GM21515 (cell line): ENCODE measurements around the gene KRTAP5-5.
"Not testable (repeated sequence)": the region's sequence is repeated elsewhere in the genome, so short reads cannot be mapped to it uniquely, and the experiment has no call there.

Source experiments
- ATAC-seq: cut with Tn5 transposase; IDR thresholded peaks from one replicate; pipeline ENCODE4 v1.9.1; 2021; ENCODE audit not compliant: unreplicated experiment

KRTAP5-5 gene

DNA sequence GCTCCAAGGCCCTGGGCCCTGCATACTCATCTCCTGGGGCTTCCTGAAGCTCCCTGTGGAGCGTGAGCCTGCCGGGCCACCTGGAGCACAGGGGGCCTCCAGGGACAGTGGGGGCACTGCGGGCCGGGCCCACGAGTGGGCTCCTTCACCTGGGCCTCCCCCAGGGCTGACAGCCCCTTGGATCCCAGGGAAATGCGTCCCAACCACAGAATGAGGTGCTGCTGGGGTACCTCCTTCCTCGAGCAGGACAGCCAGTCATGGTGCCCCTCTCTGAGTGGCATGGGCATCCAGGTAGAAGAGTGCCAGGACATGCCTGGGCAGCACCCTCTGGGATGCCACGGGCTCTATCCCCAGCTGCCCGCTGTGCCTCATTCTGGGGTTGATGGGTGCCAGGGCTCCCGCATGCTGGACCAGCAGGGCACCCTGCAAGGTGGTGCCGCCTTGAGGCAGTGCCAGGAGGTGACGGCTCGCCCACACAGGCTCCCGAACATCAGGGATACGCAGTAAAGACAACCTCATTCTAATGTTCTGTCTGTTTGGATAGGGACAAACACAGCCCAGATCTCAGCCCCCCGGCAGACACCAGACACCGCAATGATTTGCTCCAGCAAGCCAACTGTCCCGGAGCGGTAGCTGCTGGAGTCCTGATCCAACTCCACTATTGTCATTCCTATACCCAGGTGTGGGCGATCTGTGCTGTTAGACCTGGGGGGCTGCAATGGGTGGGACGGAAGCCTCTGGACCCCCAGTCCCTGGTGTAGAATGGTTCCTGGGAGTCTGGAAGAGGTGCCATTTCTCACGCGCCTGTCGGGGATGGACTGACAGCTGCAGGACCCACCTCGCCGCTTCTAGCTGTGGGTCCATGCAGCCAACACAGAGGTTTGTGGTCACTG lies 25.8 kb downstream of the KRTAP5-5 start:
- ATAC-seq = no peak

- no peak for ATAC-seq
Observed at GRCh38 chr11:1656061-1656441, 26.5 kb downstream of the KRTAP5-5 start.

DNA sequence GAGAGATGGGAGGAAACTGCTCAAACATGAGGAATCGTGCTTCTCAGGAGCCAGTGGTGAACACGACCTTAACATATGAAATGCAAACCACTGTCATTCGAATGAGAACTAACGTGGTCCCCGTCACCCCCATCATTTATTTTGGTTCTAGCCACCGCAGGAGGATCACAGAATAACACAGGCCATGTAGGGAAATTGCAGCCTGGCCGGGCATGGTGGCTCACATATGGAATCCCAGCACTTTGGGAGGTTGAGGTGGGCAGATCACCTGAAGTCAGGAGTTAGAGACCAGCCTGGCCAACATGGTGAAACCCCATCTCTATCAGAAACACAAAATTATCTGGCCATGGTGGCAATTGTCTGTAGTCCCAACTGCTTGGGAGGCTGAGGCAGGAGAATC lies 27.1 kb downstream of the KRTAP5-5 start:
- ATAC-seq = no peak

- no peak for ATAC-seq
Observed at GRCh38 chr11:1659506-1659905, 29.9 kb downstream of the KRTAP5-5 start.

DNA sequence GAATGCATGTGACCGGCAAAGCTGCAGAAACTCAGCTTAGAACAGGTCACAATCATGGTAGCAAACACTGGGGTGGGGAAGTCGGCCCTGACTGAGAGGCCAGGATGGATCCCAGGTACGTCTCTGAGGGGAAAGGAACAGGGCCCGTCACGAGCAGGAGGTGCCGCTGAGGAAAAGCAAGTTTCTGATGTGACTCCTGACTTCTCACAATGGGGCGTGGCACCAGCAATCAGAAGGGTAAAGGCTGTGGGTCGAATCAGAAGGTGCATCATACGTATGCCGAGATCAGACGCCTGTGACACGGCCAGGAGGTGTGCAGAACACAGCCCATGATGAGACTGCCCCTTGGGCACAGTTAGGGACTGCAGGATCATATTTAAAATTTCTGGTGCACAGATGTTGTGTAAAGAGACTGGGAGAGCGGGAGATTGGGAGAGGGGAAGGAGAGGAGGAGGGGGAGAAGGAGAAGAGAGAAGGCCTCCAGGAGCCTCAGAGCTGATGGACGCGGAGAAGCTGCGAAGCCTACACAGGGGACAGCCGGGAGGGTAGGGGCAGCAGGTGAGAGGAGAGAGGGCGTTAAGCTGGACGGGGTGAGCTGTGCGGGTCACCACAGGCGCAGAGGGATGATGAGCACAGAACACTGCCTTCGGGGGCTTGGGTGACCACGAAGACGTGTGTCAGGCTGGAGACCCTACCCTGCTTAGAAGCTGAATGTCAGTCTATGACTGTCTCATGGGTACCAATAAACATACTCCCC lies 30.7 kb downstream of the KRTAP5-5 start:
- ATAC-seq = no peak

- not testable (repeated sequence) for ATAC-seq
Observed at GRCh38 chr11:1661454-1662269, 32.1 kb downstream of the KRTAP5-5 start.

- ATAC-seq = not testable (repeated sequence)
Observed at GRCh38 chr11:1662699-1663283, 33.2 kb downstream of the KRTAP5-5 start.

DNA sequence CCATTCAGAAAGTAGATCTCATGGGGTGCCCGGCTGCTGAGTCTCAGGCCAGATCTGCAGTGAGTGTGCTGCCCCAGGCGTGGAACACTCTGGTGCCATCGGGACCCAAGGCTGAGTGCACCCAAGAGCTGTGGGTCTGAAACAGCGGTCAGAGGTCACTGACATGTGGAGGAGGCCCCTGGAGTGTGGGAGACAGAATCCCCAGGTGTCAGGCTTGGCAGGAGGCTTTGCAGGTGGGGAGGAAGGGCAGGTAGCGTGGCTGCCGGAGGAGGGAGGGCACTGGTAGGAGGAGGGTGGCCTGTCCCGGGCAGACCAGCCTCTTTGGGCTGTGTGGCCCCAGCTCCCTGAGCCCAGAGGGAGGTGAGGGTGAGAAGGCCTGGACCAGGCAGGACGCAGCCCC lies 35.7 kb downstream of the KRTAP5-5 start:
- ATAC-seq = no peak

DNA sequence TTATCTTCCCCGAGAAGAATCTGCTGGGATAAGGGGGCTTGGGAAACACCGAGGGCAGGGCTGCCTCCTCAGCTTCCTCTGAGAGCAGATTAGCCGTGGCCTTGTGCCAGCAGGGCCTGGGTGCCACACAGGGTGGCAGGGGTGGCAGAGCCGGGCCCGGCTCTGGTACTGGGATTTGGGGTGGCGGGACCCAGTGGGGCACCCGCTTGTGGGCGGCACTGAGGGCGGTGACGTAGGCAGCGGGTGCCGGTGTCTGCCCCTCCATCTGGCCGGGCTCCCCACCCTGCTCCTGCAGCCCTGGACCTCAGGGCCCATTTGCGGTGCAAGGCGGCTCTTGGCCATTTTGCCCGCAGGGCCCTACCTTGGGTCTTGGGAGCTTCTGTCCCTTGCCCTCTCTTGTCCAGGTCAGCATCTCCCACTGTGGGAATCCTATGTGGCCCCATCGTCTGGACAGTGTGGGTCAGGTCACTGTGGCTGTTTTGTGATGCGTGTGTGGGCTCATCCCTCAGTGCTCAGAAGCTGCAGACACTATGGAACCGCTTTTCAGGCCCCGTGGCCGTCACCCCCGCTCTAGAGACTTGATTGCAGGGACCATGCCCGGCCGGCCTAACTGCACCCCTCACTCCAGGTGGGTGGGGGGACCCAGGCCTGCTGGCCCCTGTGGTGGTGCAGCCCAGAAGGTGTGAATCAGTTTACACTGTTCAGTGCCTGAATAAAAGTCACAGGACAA lies 37.7 kb downstream of the KRTAP5-5 start:
- ATAC-seq = no peak

GRCh38 chr11:1667906-1668305 lies 38.3 kb downstream of the KRTAP5-5 start:
- ATAC-seq = no peak

DNA sequence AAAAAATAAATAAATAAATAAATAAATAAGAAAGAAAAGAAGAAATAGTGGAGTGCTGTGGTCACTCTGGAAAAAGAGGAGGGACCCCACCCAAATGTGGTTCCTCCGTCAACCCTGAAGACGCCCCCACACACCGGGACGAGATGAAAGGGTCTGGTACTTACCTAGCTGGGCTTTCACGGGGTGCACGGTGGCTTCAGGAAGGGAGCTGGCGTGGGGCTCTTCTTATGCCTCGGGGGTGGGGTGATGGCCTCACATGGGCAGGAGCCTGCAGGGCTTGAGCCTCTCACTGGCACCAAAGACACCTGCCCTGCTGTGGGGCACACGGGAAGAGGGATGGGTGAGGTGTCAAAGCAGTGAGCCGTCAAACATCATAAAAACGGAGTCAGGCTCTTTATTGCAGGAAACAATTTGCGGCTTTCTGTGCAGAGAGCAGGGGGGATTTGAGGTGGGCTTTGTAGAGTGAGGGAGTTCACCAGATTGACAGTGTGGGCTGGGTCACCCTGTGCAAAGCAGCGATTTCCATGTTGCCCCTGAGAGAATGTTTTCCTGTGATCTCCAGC lies 39.4 kb downstream of the KRTAP5-5 start:
- no peak for ATAC-seq

DNA sequence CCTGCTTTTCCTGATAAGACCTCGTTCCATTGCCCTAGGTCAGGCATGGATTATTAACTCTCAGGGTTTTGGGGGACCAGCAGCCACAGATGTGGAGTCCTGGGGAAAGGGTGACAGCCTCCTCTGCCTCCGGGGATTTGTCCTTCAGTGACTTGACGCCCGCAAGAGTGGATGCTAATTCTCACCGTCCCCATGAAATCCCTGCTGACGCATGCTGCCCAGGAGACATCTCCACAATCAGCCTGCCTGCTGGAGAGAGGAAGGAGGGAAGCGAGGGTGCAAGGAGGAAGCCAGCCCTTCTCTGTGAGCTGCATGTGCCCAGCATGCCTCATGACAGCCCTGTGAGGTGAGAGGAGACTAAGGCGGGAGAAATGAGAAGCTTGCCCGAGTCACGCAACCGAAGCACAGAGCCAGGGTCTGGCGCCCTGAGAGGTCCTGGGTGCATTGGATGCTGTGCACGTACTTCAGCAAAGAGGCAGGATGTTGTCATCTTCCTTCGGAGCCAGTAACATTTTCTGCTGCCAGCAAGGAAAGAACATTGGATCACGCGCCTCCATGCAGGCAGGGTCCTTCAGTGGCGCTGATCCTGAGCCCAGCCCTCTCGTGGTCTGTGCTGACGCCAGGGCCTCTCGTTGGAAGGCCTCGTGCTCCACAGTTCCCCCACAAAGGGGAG lies 40.1 kb downstream of the KRTAP5-5 start:
- no peak for ATAC-seq

- not testable (repeated sequence) for ATAC-seq
Observed at GRCh38 chr11:1670457-1670856, 40.9 kb downstream of the KRTAP5-5 start.

DNA sequence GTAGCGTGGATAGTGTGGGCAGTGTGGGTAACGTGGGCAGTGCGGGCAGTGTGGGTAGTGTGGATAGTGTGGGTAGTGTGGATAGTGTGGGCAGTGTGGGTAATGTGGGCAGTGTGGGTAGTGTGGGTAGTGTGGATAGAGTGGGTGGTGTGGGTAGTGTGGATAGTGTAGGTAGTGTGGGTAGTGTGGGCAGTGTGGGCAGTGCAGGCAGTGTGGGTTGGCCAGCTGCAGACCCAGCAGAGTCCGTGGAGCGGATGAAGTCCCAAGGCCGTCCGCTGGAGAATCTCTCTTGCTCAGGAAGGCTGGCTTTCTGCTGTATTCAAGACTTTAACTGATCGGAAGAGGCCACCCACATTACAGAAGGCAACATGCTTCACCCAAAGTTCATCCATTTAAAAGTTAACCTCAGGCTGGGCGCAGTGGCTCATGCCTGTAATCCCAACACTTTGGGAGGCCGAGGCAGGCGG lies 41.4 kb downstream of the KRTAP5-5 start:
- ATAC-seq = no peak

DNA sequence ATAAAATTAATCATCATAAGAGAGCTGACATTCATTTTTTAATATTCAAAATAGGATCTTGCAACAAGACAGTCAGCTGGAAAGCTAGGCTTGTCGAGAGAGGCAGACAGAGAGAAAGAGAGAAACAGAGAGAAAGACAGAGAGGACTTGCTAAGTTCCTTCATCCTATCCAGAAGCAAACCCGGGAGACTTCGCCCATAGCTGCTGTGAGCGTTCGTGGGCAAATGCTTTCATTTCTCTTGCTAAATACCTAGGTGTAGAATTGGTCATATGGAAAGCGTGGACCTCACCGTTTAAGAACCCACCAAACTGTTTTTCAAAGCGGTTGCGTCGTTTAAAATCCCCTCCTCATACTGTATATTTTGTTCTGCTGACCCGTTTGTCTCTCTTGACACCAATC lies 42.1 kb downstream of the KRTAP5-5 start:
- ATAC-seq = no peak

GRCh38 chr11:1672613-1673350 lies 43.2 kb downstream of the KRTAP5-5 start:
- ATAC-seq = no peak

DNA sequence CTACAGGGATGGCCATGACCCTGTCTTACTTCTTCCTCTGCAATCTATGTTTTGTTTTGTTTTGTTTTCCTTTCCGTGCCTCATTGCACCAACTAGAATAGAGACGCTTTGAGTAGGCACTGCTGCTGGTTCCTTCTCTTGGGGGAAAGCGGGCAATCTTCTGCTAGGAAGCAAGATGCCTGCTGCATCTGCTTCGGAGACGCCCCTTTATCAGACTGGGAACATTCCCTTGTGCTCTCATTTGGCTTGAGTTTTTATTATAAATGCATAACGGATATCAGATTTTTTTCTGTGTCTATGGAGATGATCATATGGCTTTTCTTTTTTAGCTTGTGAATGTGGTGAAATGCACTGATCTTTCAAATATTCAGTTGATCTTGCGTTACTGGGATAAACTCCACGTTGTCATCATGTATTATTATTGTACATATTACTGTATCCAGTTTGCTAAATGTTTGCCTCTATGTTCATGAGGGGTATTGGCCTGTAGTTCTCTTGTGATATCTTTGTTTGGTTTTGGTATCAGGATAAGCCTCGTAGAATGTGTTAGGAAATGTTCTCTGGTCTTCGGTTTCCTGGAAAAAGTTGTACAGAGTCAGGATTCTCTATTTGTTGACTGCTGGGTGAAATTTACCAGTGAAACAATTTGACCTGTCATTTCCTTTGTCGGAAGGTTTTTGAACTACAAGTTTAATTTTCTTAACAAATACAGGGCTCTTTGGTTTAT lies 44.0 kb downstream of the KRTAP5-5 start:
- ATAC-seq = no peak
